ENCODE results near the gene CCDC154.

DNA sequence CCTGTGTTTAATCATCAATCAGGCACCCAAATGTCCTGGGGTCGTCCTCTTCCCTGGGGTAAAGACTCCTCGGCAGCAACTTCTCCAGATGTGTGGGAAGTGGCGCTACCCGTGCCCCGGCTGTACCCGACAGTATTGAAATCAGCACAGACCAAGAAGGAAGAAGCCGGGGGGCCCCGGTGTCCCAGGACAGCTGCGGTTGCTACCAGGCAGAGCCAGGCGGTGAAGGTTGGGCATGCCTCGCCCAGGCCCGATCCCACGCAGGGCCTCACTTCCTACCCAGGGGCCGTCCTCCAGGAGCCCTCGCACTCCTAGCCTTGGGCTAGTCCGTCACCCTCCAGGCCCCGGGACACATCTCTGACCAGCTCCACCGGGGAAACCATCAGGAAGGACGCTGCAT, 9.0 kb upstream of the CCDC154 start:
- TF ChIP-seq GATA2 (IDR thresholded peaks at IDR 0.05; ENCODE audit: insufficient read depth, insufficient read length, low read depth, low read length): no peak
- TF ChIP-seq, protein P1, sequence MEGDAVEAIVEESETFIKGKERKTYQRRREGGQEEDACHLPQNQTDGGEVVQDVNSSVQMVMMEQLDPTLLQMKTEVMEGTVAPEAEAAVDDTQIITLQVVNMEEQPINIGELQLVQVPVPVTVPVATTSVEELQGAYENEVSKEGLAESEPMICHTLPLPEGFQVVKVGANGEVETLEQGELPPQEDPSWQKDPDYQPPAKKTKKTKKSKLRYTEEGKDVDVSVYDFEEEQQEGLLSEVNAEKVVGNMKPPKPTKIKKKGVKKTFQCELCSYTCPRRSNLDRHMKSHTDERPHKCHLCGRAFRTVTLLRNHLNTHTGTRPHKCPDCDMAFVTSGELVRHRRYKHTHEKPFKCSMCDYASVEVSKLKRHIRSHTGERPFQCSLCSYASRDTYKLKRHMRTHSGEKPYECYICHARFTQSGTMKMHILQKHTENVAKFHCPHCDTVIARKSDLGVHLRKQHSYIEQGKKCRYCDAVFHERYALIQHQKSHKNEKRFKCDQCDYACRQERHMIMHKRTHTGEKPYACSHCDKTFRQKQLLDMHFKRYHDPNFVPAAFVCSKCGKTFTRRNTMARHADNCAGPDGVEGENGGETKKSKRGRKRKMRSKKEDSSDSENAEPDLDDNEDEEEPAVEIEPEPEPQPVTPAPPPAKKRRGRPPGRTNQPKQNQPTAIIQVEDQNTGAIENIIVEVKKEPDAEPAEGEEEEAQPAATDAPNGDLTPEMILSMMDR (IDR thresholded peaks at IDR 0.05; ENCODE audit: extremely low read depth in 1 of 2, insufficient read depth in 1 of 2, low read depth in 1 of 2, low read length in 2 of 2): no peak
- TF ChIP-seq POLR2A (IDR thresholded peaks at IDR 0.05; ENCODE audit: low read depth, low read length): no peak
- TF ChIP-seq EZH2 (IDR thresholded peaks at IDR 0.05; ENCODE audit: borderline replicate concordance, low read depth, low read length, severe bottlenecking): no peak

All from endothelial cell of umbilical vein (primary cell).